Measurements from ENCODE around the gene COL2A1. TPM values are rescaled to one million over a fixed set of nuclear protein-coding genes. Genes with fewer than 3 reads are reported as not detected.

COL2A1 gene
- total RNA-seq, 4 donors from 2014 or later = 0.12 to 0.56 TPM; not detected in 2

GRCh38 chr12:47992776-47993175 is 11.5 kb downstream of the COL2A1 start:
- DNase-seq (ENCODE audit: low spot score) (no peak), ATAC-seq (ENCODE audit: low FRiP score) (no peak)
- TF ChIP-seq CTCF (IDR thresholded peaks at IDR 0.05) = no peak

GRCh38 chr12:47991106-47992061 is 12.9 kb downstream of the COL2A1 start:
- TF ChIP-seq CTCF (IDR thresholded peaks at IDR 0.05) = no peak
- ATAC-seq (ENCODE audit: low FRiP score) = no peak
- no peak for DNase-seq (ENCODE audit: low spot score)

- TF ChIP-seq CTCF (IDR thresholded peaks at IDR 0.05) = no peak
- DNase-seq (ENCODE audit: low spot score) (no peak), ATAC-seq (ENCODE audit: low FRiP score) (no peak)
Measured at GRCh38 chr12:47990351-47991105, 13.7 kb downstream of the COL2A1 start.

GRCh38 chr12:47989666-47990065 is 14.6 kb downstream of the COL2A1 start:
- DNase-seq (ENCODE audit: low spot score) = no peak
- TF ChIP-seq CTCF (IDR thresholded peaks at IDR 0.05) = no peak

GRCh38 chr12:47989023-47989417 is 15.3 kb downstream of the COL2A1 start:
- ATAC-seq (ENCODE audit: low FRiP score) (no peak), DNase-seq (ENCODE audit: low spot score) (no peak)
- no peak for TF ChIP-seq CTCF (IDR thresholded peaks at IDR 0.05)

More at GRCh38 chr12:47989666-47990065, 14.6 kb downstream of the COL2A1 start:
- ATAC-seq (ENCODE audit: low FRiP score) = no peak

- DNase-seq (ENCODE audit: low spot score) (no peak), ATAC-seq (ENCODE audit: low FRiP score) (no peak)
- no peak for TF ChIP-seq CTCF (IDR thresholded peaks at IDR 0.05)
Measured at GRCh38 chr12:47988073-47989022, 15.9 kb downstream of the COL2A1 start.

All from omental fat pad (tissue), 4 donors.